ENCODE results near the gene PDE6H.

Gene PDE6H

DNA sequence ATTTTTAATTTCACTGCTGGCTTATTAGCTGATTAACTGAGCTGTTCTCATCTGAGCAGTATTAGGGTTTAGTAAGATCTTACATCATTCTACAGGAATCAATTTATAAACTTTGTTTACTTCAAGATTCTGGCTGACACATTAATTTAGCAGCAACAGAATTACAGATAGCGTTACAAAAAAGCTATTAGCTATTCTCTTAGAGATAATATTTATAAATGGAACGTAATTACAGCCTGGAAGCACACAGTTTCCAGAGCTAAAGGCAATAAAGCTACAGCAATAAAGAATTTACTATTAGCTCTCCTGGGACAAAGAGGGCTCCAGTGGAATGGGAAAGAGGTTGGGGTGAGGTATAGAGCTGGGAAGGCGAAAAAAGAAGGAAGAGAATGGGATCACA is 34.7 kb downstream of the PDE6H start:
- DNase-seq, result no peak

DNA sequence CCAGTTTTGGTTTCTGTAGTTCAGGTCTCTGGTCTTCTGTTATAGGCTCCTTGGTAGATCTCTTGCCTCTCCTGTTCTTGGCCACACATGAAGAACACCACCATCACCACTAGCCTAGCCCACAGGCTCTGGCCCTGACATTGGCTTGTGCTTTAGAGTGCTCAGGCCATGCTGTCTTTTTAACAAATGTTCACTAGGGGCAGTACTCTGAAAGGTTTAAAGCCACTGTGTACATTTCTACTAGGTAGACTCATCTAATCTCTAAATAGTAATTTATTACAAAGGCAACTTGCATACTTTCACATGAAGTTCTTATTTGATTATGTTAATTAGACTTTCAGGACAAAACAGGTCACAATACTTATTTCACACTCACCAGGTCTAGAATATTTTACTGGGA is 38.3 kb downstream of the PDE6H start:
- no peak for DNase-seq

DNA sequence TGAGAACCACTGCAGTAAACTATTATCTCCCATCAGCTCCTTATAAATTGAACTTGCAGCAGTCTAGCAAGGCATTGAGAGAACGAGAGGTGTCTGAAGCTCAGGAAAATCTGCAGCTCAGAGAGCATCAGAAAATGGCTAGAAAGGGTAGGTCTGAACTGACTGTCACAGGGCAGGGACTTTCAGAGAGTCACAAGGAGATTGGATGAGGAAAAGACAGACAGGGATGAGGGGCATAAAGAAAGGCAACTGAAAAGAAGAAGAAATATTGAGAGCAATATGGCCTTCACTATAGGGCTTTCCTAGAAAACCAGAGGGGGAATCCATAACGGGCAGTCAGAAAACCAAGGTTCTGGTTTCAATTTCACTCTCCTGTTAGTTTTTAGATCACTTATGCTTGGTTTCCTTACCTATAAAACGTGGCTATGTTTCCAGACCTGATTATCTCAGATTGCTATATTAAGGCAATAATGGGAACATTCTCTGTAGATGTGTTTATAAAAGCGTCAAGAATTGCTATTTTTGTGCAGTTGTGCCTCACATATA is 40.9 kb downstream of the PDE6H start:
- DNase-seq, result no peak

GRCh38 chr12:15014708-15015107 is 41.9 kb downstream of the PDE6H start:
- DNase-seq, result no peak

GRCh38 chr12:15015121-15015520 is 42.3 kb downstream of the PDE6H start:
- no peak for DNase-seq

- DNase-seq, result no peak
Measured at GRCh38 chr12:15020156-15020555, 47.3 kb downstream of the PDE6H start.

All from NCI-H146 (cell line).